Islet of Langerhans (tissue), 1 donor: Measurements from ENCODE around the gene LPCAT3.

Experiments used
- FAIRE-seq: peaks from one replicate; lab custom pipeline; 2011; peaks lifted over from hg19 to GRCh38; lab: Jason Lieb, UNC

The LPCAT3 gene

GRCh38 chr12:6937481-6938352, 80.6 kb downstream of the LPCAT3 start:
- peak; percentile 98 for FAIRE-seq

GRCh38 chr12:6936636-6937480, 81.4 kb downstream of the LPCAT3 start:
- FAIRE-seq = no peak

- FAIRE-seq = no peak
These were observed 82.1 kb downstream of the LPCAT3 start for GRCh38 chr12:6936194-6936635.

- no peak for FAIRE-seq
These were observed 82.7 kb downstream of the LPCAT3 start for GRCh38 chr12:6935371-6936193.

- FAIRE-seq = no peak
These were observed 84.2 kb downstream of the LPCAT3 start for GRCh38 chr12:6934110-6934509.

- FAIRE-seq = no peak
These were observed 85.5 kb downstream of the LPCAT3 start for GRCh38 chr12:6932766-6933165.

GRCh38 chr12:6929466-6930452, 88.5 kb downstream of the LPCAT3 start:
- FAIRE-seq = no peak

GRCh38 chr12:6928703-6929407, 89.4 kb downstream of the LPCAT3 start:
- FAIRE-seq = no peak

- FAIRE-seq = no peak
These were observed 90.1 kb downstream of the LPCAT3 start for GRCh38 chr12:6928022-6928702.

- no peak for FAIRE-seq
These were observed 90.8 kb downstream of the LPCAT3 start, which contains the start of gene ATN1 for GRCh38 chr12:6927379-6928021. TSS of gene ATN1 (plus strand) at chr12:6927959. CDS start at chr12:6934002, 6,043 bp downstream.
